Measurements from ENCODE around the gene FREM2. TPM values are rescaled to one million over a fixed set of nuclear protein-coding genes. Genes with fewer than 3 reads are reported as not detected.

The FREM2 gene
- total and polyA plus RNA-seq, 2 of the 13 experiments (the other 11 are each of a cell fraction or from before 2014, with no cell fraction given): not detected

- no peak overlapping the region for H3K4me2 ChIP-seq (ENCODE audit: low read depth, low read length)
- intact Hi-C loops (cut with micrococcal nuclease; ENCODE audit: unreplicated experiment) (no loop called here), in situ Hi-C loops (cut with HindIII; ENCODE audit: extremely low pct_ligation_motif_present, low pct_unique_long_range_greater_than_20kb) (no loop called here)
- no peak overlapping the region for H3K4me3 ChIP-seq (replicated peaks in 1 of 3; ENCODE audit: insufficient read depth in 1 of 3, low read depth in 2 of 3, low read length in 3 of 3)
- ATAC-seq (no peak), FAIRE-seq (no peak), DNase-seq (ENCODE audit: low spot score) (no peak)
- no TSS peak for BruUV-seq (replicated peaks)
- no peaks in the 10 kb centered on the region for H3K9me3 ChIP-seq (ENCODE audit: low read length)
- no peak overlapping the region for H3K27ac ChIP-seq (ENCODE audit: extremely low read length, insufficient read depth, low read length)
- CTCF ChIA-PET (ENCODE audit: low intra/inter-chr PET ratio, low total read pairs): no interaction called here
- no peaks in the 10 kb centered on the region for H4K20me1 ChIP-seq (ENCODE audit: insufficient read depth, low read length)
- no peaks in the 10 kb centered on the region for H3K79me2 ChIP-seq (ENCODE audit: insufficient read depth, low read length)
- TF ChIP-seq MAFK (conservative IDR thresholded peaks at IDR 0.05 in 1 of 2, IDR thresholded peaks at IDR 0.05 in 1 of 2; ENCODE audit: low read length in 2 of 2) (peak in 1 of 2 experiments; percentile 55; a peak in 2 of 4 replicates), RELA (CRISPR knock-in tag; IDR thresholded peaks at IDR 0.05) (no peak), ZNF703 (CRISPR knock-in tag; IDR thresholded peaks at IDR 0.05; ENCODE audit: borderline replicate concordance) (no peak), ZC3H13 (CRISPR knock-in tag; IDR thresholded peaks at IDR 0.05) (no peak), NAIF1 (CRISPR knock-in tag; IDR thresholded peaks at IDR 0.05; ENCODE audit: borderline replicate concordance) (no peak), CHCHD3 (CRISPR knock-in tag; IDR thresholded peaks at IDR 0.05) (no peak), BCL3 (CRISPR knock-in tag; IDR thresholded peaks at IDR 0.05) (no peak)
- TF ChIP-seq, protein P1, sequence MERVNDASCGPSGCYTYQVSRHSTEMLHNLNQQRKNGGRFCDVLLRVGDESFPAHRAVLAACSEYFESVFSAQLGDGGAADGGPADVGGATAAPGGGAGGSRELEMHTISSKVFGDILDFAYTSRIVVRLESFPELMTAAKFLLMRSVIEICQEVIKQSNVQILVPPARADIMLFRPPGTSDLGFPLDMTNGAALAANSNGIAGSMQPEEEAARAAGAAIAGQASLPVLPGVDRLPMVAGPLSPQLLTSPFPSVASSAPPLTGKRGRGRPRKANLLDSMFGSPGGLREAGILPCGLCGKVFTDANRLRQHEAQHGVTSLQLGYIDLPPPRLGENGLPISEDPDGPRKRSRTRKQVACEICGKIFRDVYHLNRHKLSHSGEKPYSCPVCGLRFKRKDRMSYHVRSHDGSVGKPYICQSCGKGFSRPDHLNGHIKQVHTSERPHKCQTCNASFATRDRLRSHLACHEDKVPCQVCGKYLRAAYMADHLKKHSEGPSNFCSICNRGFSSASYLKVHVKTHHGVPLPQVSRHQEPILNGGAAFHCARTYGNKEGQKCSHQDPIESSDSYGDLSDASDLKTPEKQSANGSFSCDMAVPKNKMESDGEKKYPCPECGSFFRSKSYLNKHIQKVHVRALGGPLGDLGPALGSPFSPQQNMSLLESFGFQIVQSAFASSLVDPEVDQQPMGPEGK (CRISPR knock-in tag; IDR thresholded peaks at IDR 0.05): no peak
- no peaks in the 10 kb centered on the region for H3K36me3 ChIP-seq (replicated peaks in 1 of 2; ENCODE audit: control insufficient read depth in 1 of 2, insufficient read depth in 2 of 2, low read length in 2 of 2)
- no peak overlapping the region for H3K9ac ChIP-seq (ENCODE audit: insufficient read depth, low read depth, low read length)
- H3K4me1 ChIP-seq (ENCODE audit: insufficient read depth, low read length): no peaks in the 10 kb centered on the region
- no peaks in the 10 kb centered on the region for H3K27me3 ChIP-seq (ENCODE audit: control insufficient read depth in 1 of 2, insufficient read depth in 2 of 2, low read length in 2 of 2)
- no peak overlapping the region for H2AFZ ChIP-seq (ENCODE audit: low read length)
- POLR2A ChIA-PET: no interaction called here
- 0% methylated on average over 1 of the region's 1 CpG for WGBS (ENCODE audit: low lambda C conversion rate)
These were observed 235.3 kb downstream of the FREM2 start for GRCh38 chr13:38922170-38922569.
